Esophagus squamous epithelium (tissue), 5 donors: ENCODE data around the gene NCOA7. TPM values are rescaled to one million over a fixed set of nuclear protein-coding genes. Genes with fewer than 3 reads are reported as not detected.
"Not testable (repeated sequence)": the region's sequence is repeated elsewhere in the genome, so short reads cannot be mapped to it uniquely, and the experiment has no call there.

ENCODE experiments used
- DNase-seq: peaks from one replicate; lab custom pipeline; 2025; lab: John Stamatoyannopoulos, UW
- H3K27ac ChIP-seq, 4 donors: fragments of 200-600 bp; sonication (generic); one replicate each; pipeline ENCODE4 v1.5.1; 2016 to 2019; ENCODE audit warnings: mild to moderate bottlenecking in 1 of 4
- H3K27me3 ChIP-seq, 4 donors: fragments of 200-600 bp; sonication (generic); 1 replicate in 3 of 4; 2 replicates in 1 of 4; pipeline versions ENCODE4 v1.5.1 to v1.6.0; 2017 to 2021; ENCODE audit warnings: antibody characterized with exemption in 1 of 4
- H3K36me3 ChIP-seq, 3 donors: fragments of 200-600 bp; sonication (generic); one replicate each; pipeline ENCODE4 v1.5.1; 2016 to 2019
- H3K4me1 ChIP-seq, 3 donors: fragments of 200-600 bp; sonication (generic); one replicate each; pipeline ENCODE4 v1.5.1; 2017 to 2019
- H3K4me3 ChIP-seq, 4 donors: fragments of 200-600 bp; sonication (generic); 1 replicate in 3 of 4; 2 replicates in 1 of 4; pipeline ENCODE4 v1.5.1; 2016 to 2019; ENCODE audit warnings: mild to moderate bottlenecking in 2 of 4, moderate library complexity in 1 of 4
- H3K9me3 ChIP-seq, 3 donors: fragments of 200-600 bp; sonication (generic); one replicate each; pipeline ENCODE4 v1.5.1; 2016 to 2019
- POLR2A ChIP-seq, 4 donors: fragments of 450-650 bp; IDR thresholded peaks; one replicate each; pipeline ENCODE4 v1.6.1; 2017; ENCODE audit warnings: antibody characterized with exemption in 4 of 4, mild to moderate bottlenecking in 4 of 4, moderate library complexity in 3 of 4
- WGBS, 2 donors: methylation state at CpG; one replicate each; pipeline ENCODE4 v1.1.5; 2018; 5-methylcytosine and 5-hydroxymethylcytosine counted together
- intact Hi-C: fragments of 100-400 bp; cut with DNase I; formaldehyde crosslinking; loops from one replicate; pipeline ENCODE4 v1.15.0; 2022
- total RNA-seq, 4 donors: library from RNA; depleted of rRNA; stranded (reverse); fragments of >200 nt; gene quantifications; one replicate each; pipeline ENCODE4 v1.1.0, GENCODE V29; 2016
- TF ChIP-seq, protein P1 (sequence below), 6 experiments: fragments of 450-650 bp in 4 of 6; fragments of 200-600 bp in 2 of 6; sonication (generic) in 2 of 6; IDR thresholded peaks; one replicate each; pipeline ENCODE4 v1.5.1; 2016 to 2019; ENCODE audit warnings: antibody characterized with exemption in 6 of 6, mild to moderate bottlenecking in 4 of 6, moderate library complexity in 4 of 6
- donor health status: DM: yes; HTN: yes; CAD: no.

Gene NCOA7
- total RNA-seq, 4 donors from 2014 or later = 30.9 to 85.1 (median 45.8) TPM

GRCh38 chr6:125930765-125931418, 140.1 kb downstream of the NCOA7 start:
- WGBS, 2 donors = 71 to 92% methylated on average over 3 of the region's 3 CpGs
- no peaks in the 10 kb centered on the region for H3K27me3 ChIP-seq
- peaks cover 0 to 8% (median 0%) of the 10 kb centered on the region in 3 donors for H3K4me1 ChIP-seq
- TF ChIP-seq POLR2A (IDR thresholded peaks at IDR 0.05) = no peak
- TF ChIP-seq, protein P1, sequence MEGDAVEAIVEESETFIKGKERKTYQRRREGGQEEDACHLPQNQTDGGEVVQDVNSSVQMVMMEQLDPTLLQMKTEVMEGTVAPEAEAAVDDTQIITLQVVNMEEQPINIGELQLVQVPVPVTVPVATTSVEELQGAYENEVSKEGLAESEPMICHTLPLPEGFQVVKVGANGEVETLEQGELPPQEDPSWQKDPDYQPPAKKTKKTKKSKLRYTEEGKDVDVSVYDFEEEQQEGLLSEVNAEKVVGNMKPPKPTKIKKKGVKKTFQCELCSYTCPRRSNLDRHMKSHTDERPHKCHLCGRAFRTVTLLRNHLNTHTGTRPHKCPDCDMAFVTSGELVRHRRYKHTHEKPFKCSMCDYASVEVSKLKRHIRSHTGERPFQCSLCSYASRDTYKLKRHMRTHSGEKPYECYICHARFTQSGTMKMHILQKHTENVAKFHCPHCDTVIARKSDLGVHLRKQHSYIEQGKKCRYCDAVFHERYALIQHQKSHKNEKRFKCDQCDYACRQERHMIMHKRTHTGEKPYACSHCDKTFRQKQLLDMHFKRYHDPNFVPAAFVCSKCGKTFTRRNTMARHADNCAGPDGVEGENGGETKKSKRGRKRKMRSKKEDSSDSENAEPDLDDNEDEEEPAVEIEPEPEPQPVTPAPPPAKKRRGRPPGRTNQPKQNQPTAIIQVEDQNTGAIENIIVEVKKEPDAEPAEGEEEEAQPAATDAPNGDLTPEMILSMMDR (IDR thresholded peaks at IDR 0.05) = no peak
- DNase-seq = no peak
- H3K4me3 ChIP-seq = no peak overlapping the region
- H3K9me3 ChIP-seq = no peaks in the 10 kb centered on the region
- no peak overlapping the region for H3K27ac ChIP-seq
- intact Hi-C loops = no loop called here
- peaks cover 0 to 61% (median 11%) of the 10 kb centered on the region in 3 donors for H3K36me3 ChIP-seq

GRCh38 chr6:125931733-125932450, 141.1 kb downstream of the NCOA7 start:
- Histone ChIP-seq H3K36me3 (peaks cover 0 to 51% (median 11%) of the 10 kb centered on the region in 3 donors), H3K27ac (no peak overlapping the region), H3K27me3 (no peaks in the 10 kb centered on the region), H3K4me1 (no peaks in the 10 kb centered on the region), H3K9me3 (no peaks in the 10 kb centered on the region), H3K4me3 (no peak overlapping the region)
- no peak for DNase-seq
- TF ChIP-seq, protein P1 (IDR thresholded peaks at IDR 0.05) = no peak
- no peak for TF ChIP-seq POLR2A (IDR thresholded peaks at IDR 0.05)
- intact Hi-C loops = no loop called here
- WGBS, 2 donors = 78 to 81% methylated on average over 4 of the region's 4 CpGs

DNA sequence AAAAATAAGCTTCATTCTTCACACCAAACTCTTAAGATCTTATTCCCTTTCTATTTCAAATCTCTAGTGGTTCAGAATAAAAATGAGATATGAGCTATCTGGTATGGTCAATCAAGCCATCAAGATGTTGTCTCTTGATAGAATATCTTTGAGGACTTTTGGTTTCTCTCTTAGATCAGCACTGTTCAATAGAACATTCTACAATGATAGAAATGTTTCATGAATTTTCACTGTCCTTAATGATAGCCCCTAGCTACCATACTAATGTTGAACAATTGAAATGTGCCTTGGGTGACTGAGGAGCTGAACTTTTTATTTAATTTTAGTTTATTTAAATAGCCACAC, 141.7 kb downstream of the NCOA7 start:
- Histone ChIP-seq H3K9me3 (no peaks in the 10 kb centered on the region), H3K4me1 (no peaks in the 10 kb centered on the region), H3K27ac (no peak overlapping the region), H3K36me3 (peaks cover 0 to 47% (median 11%) of the 10 kb centered on the region in 3 donors), H3K4me3 (no peak overlapping the region), H3K27me3 (no peaks in the 10 kb centered on the region)
- DNase-seq = no peak
- TF ChIP-seq POLR2A (IDR thresholded peaks at IDR 0.05) = no peak
- TF ChIP-seq, protein P1 (IDR thresholded peaks at IDR 0.05) = no peak
- intact Hi-C loops = no loop called here

DNA sequence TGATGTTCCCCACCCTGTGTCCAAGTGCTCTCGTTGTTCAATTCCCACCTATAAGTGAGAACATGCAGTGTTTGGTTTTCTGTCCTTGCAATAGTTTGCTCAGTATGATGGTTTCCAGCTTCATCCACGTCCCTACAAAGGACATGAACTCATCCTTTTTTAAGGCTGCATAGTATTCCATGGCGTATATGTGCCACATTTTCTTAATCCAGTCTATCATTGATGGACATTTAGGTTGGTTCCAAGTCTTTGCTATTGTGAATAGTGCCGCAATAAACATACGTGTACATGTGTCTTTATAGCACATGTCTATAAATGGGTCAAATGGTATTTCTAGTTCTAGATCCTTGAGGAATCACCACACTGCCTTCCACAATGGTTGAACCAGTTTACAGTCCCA, 144.8 kb downstream of the NCOA7 start:
- intact Hi-C loops, DNase-seq, H3K27ac ChIP-seq, H3K4me1 ChIP-seq, H3K9me3 ChIP-seq, H3K27me3 ChIP-seq, H3K4me3 ChIP-seq: not testable (repeated sequence)
- H3K36me3 ChIP-seq = peaks cover 0 to 16% (median 0%) of the 10 kb centered on the region in 3 donors
- WGBS, 2 donors = 94 to 96% methylated on average over 5 of the region's 5 CpGs

DNA sequence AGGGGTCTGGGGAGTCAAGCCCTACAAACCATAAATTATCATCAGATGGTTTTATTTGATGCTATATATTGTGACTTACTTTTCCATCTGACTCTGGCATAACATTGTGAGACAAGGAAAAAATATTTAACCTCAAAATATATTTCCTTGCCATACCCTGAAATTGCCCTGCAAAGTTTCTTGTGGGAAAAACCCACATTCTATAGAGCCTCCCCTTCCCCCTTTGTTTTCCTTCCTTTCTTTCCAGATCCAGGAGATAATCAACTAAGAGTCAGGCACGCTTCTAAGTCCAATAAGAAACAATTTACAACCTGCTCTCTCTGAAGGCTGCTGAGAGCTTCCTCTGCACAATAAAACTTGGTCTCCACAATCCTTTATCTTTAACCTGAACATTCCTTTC, 148.3 kb downstream of the NCOA7 start:
- intact Hi-C loops = no loop called here

More for the DNA sequence above, 148.3 kb downstream of the NCOA7 start:
- no peak for DNase-seq
- no peak overlapping the region for H3K27ac ChIP-seq
- 54 to 75% methylated on average over 1 of the region's 1 CpG for WGBS, 2 donors
- TF ChIP-seq, protein P1 (IDR thresholded peaks at IDR 0.05) = no peak
- no peak for TF ChIP-seq POLR2A (IDR thresholded peaks at IDR 0.05)
- H3K4me3 ChIP-seq = no peak overlapping the region
- H3K27me3 ChIP-seq = no peaks in the 10 kb centered on the region
- no peaks in the 10 kb centered on the region for H3K36me3 ChIP-seq
- peaks cover 6 to 44% (median 22%) of the 10 kb centered on the region in 3 donors for H3K4me1 ChIP-seq
- H3K9me3 ChIP-seq = no peaks in the 10 kb centered on the region
